GM18499 (cell line): ENCODE data around the gene LEMD1.

ENCODE experiments used
- ATAC-seq: cut with Tn5 transposase; IDR thresholded peaks from one replicate; pipeline ENCODE4 v1.9.1; 2021; ENCODE audit warnings: moderate number of reproducible peaks; ENCODE audit not compliant: insufficient read depth, unreplicated experiment

The LEMD1 gene

DNA sequence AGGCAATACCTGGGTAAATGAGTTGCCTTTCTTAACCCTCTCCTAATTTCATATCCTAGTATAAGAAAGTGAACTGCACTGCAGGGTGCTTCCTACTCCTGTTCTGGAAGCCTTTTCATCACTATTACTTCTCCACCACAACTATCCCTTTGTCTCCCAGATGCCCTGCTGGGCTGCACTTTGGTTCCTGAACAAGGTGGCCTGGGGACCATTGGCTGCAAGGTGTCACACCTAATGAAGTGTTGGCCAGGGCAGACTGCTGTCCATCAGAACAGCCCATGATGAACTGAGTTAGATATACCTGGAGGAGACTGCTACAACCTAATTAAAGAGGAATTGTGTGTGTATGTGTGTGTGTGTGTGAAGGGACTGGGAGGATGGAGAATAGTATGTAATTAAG lies 63.3 kb downstream of the LEMD1 start:
- ATAC-seq: no peak

DNA sequence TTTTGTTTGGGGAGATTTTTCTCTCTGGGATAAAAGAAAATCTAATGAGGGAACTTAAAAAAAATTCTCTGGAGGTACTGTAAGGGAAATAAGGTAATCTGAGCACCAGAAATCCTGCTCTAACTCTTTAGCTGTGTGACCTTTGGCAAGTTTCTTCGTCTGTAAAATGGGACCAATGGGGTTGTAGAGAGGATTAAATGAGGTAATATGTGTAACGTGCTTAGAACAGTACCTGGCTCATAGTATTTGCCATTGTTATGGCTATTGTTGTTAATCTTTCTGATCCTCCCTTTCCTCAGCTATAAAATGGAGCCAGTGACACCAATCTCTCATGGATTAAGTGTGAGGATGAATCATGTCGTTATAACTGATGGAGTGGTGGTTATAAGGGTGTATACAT lies 64.3 kb downstream of the LEMD1 start:
- no peak for ATAC-seq

DNA sequence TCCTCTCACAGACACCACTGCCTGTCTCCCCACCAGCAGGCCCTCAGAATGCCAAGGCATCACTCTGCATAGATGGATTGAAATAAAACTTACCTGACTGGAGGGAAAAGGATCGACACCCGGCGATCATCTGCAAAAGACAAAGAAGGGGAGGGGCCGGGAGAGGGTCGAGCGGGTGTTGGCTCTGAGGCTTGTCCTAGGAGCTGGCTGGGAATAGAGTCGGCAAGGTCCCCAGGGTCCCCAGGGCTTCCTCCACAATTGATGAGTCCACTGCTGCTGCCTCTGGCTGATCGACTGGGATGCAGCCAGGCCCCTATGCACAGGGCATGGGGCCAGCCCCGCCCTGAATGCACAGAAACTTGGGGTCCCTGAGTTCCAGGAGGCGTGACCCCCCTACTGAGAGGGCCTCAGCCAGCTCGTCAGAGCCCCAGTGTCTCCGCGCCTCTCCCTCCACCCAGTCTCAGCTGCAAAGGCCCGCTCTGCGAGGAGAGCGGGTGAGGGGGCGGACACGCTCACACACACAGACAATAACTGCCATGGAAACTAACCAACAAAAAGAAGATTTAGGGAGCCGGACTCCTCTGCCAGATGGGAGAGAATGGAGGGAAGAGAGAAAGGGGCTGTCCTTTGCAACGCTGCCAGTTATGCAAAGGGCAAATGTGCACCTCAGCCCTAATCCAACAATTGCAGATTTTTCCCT lies 65.3 kb downstream of the LEMD1 start, which contains the start of gene KLHDC8A:
KLHDC8A (minus strand) TSS at position 483 of the 700 bp plus-strand sequence. CDS start 13,318 bp downstream, outside the sequence.
- no peak for ATAC-seq

DNA sequence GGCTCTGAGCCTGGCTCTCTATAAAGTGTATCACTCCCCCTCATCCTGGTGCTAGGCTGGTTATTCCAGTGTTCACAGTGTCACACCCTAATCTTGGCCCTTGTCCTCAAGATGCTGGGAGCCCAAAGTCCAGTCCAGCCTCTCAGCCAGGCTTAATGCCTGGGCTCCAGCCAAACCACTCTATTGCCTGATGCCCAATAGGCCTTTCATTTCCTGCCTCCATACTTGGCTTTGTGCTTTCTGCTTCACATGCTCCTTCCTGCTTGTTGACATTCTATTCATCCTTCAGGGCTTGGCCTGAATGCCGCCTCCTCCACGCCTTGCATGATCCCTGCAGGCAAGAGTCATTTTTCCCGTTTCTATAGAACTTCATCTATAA lies 66.8 kb downstream of the LEMD1 start:
- no peak for ATAC-seq

DNA sequence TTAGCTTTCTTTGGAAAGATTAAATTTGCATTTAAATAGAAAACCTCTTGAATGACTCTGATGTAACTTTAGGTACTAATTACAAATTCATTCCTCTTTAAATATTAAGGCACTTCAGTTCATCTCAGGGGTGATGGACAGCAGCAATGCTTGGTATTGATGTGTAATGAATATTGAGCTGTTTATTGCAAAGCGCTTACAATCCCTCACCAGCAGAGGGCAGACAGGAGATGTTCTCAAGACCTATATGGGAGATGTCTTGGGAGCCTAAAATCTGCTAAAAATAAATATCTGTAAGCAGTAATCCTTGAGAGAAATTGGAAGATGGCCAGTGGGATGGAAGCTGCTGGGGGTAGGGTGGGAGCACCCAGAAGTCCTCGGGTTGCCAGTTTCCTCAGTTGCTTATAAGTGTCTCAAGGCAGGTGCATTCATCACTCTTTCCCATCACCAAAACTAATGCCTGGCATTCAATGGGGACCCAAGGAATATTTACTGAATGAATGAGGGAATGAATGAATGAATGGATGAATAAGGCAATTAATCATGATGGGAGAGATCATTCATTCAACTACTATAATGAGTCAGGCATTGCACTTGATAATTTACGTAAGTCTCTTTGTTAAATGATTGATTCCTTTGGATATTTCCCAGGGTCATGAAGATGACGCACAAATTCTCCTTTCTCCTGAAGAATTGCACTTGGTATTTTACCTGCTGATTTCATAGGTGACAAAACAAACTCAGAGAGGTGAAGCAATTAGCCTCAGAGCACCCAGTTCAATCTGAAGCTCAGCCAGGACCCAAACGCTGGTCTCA lies 67.4 kb downstream of the LEMD1 start:
- ATAC-seq: no peak

GRCh38 chr1:205353612-205354011 lies 68.2 kb downstream of the LEMD1 start:
- ATAC-seq: no peak

DNA sequence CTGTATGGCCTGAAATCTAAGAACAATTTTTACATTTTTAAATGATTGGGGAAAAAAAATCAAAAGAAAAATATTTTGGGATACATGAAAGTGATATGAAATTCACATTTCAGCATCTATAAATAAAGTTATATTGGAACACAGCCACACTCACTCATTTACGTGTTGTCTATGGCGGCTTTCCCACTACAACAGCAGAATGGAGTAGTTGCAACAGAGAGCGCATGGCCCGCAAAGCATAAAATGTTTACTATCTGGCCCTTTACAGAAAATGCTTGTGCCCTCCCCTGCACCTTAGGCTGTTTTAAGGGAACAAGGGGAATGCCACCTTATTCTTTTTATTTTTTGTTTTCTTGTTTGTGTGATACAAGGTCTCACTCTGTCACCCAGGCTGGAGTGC lies 68.7 kb downstream of the LEMD1 start:
- no peak for ATAC-seq

- ATAC-seq: no peak
Observed at GRCh38 chr1:205351984-205352713, 69.7 kb downstream of the LEMD1 start.

GRCh38 chr1:205350691-205351141 lies 71.1 kb downstream of the LEMD1 start:
- ATAC-seq: no peak

- ATAC-seq: no peak
Observed at GRCh38 chr1:205350124-205350523, 71.7 kb downstream of the LEMD1 start.

DNA sequence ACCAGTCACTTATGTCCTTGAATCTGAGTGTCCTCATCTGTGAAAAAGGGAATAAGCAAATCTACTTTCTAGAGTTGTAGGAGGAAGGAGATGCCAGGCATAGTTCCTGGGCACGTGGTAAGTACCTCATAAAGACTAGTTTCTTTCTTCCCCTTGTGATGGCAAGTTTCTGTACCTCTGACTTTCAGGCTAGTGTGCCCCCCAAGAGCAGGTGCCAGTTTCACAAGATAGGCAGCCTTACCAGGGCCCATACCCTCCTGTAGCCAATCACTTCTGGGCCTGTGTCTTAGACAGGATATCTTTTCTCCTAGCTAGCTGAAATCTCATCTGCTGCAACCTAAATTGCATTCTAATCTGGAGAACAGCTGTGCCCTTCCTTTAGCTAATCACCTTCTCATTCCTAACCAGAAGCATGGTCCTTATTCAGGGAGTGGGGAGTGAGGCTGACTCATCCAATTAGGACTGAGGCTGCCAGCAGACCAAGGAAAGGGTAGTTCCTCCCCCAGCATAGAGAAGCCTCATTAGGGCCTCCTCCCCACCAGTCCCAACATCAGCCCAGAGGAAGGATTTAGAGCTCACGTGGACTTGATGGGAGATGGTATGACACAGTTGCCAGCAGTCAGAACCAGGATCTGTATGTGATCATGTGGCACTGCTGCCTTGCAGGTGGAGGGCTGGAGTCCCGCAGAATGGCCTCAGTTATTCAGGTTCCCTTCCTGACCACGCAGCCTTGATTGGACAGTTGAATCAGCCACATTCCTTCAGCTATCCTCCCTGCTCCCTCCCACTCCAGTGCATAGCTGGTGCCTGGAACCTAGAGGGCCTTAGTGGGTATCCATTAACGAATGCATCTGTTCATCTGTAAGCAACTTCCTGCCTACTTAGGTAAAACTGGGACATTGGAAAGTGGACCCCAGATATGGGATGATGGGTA lies 73.0 kb downstream of the LEMD1 start:
- no peak for ATAC-seq

DNA sequence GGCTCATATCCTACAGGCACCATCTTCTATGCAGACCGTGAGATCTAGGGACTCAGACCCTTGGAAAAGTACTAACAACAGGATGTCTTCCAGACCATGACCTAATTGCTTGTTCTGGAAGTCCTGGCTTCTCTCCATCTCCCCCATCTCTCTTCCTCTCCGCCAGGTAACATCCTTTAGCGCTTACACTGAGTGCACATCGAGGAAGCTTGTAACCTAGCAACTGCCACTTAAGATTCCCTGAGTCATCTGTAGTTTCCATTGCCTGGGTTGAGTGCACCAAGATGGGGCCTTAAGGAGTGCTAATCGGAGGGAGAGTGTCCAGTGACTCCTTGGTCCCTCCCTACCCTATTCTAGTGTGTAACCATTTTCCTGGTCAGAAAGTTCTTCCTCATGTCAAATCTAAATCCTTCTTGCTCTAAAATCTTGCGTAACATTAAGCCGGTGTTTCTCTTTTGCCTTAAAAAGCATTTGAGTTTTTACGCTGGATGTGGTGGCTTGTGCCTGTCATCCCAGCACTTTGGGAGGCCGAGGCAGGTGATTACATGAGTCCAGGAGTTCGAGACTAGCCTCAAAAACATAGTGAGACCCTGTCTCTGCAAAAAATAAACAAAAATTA lies 74.8 kb downstream of the LEMD1 start:
- ATAC-seq: no peak

GRCh38 chr1:205345761-205346160 lies 76.1 kb downstream of the LEMD1 start:
- ATAC-seq: no peak

DNA sequence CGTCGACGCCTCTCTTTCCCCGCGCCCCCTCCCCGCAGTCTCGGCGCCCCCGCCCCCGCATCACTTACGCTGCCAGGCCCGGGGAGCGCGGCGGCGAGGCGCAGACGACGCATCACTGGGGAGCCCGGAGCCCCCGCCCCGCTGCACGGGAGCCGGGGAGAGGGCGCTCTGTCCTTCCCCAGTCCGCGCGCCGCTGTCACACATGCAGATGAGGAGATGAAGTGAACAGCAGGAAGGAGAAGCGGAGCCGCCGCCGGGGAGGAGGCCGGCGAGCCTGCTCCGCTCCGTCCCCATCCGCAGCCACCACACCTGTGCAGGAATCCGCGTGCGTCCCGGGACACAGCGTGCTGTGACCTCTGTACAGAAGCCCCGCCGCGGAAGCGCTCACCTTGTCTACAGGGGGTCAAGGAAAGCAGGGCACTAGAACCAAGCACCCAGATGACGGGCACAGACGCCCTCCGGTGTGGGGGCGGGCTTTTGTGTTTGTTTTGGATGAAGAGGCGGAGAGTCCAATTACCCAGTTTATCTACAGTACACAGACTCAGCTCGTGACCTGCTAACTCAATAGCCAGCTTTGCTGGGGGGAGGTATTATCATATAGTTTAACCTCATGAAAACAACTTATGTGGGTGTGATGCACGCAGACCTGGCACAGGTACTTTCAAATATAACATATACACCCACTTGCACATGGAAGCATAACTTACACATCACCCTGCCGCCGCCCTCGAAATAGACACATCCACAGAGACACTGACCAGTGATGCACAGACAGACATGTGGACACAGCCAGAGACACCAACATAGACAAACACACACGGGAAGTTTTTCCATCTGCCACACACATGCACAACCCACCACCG lies 77.6 kb downstream of the LEMD1 start:
- no peak for ATAC-seq

- no peak for ATAC-seq
Observed at GRCh38 chr1:205343431-205344065, 78.3 kb downstream of the LEMD1 start.

GRCh38 chr1:205342986-205343385 lies 78.9 kb downstream of the LEMD1 start:
- no peak for ATAC-seq

GRCh38 chr1:205340676-205341075 lies 81.2 kb downstream of the LEMD1 start:
- no peak for ATAC-seq

GRCh38 chr1:205339717-205340116 lies 82.1 kb downstream of the LEMD1 start:
- ATAC-seq: no peak
